IMR-90 (cell line): ENCODE results near the gene KIRREL1. TPM values are rescaled to one million over a fixed set of nuclear protein-coding genes. Genes with fewer than 3 reads are reported as not detected.

Experiments used
- ATAC-seq: fragments of 200-7000 bp; cut with Tn5 transposase; 2 replicates; pipeline ENCODE4 v1.9.1; 2020; ENCODE audit warnings: low read depth, mild to moderate bottlenecking, moderate library complexity
- BruUV-seq: library from RNA; stranded (reverse); fragments of 400-500 nt; replicated peaks from 2 replicates; lab custom pipeline; 2021; lab: Mats Ljungman, UMichigan
- CTCF ChIA-PET: fragments of 300-600 bp; formaldehyde crosslinking; extraction: SDS; loops from one replicate; lab custom pipeline; 2021; ENCODE audit warnings: antibody characterized with exemption; lab: Yijun Ruan, JAX
- POLR2A ChIA-PET: fragments of 300-600 bp; sonication (Branson Sonifier 250); formaldehyde crosslinking; loops from one replicate; lab custom pipeline; 2022; ENCODE audit warnings: antibody characterized with exemption; ENCODE audit not compliant: unreplicated experiment; lab: Charles Lee
- DNase-seq: peaks from one replicate; pipeline ENCODE4 v3.0.0; 2013
- H2AFZ ChIP-seq: replicated peaks from 2 replicates; pipeline ENCODE3; 2013; ENCODE audit warnings: low read length, mild to moderate bottlenecking; ENCODE audit not compliant: poor library complexity
- H2AK5ac ChIP-seq: 2 replicates; pipeline ENCODE4 v1.6.1; 2013; ENCODE audit warnings: low read depth, low read length, inconsistent platforms
- H2AK9ac ChIP-seq: replicated peaks from 2 replicates; pipeline ENCODE3; 2013; ENCODE audit warnings: mild to moderate bottlenecking, low read depth, low read length, moderate library complexity; ENCODE audit not compliant: poor library complexity
- H2BK120ac ChIP-seq: 2 replicates; pipeline ENCODE4 v1.6.1; 2013; ENCODE audit warnings: low read depth, low read length, inconsistent platforms
- H2BK15ac ChIP-seq: 3 replicates; pipeline ENCODE4 v1.6.1; 2013; ENCODE audit warnings: low read depth, low read length, inconsistent platforms
- H2BK20ac ChIP-seq: 2 replicates; pipeline ENCODE4 v1.6.1; 2013; ENCODE audit warnings: low read depth, mild to moderate bottlenecking, inconsistent platforms, low read length, moderate library complexity
- H2BK5ac ChIP-seq: 2 replicates; pipeline ENCODE4 v1.6.1; 2013; ENCODE audit warnings: mild to moderate bottlenecking, low read depth, low read length, inconsistent platforms; ENCODE audit not compliant: poor library complexity, severe bottlenecking
- H3K14ac ChIP-seq: replicated peaks from 2 replicates; pipeline ENCODE4 v1.6.1; 2013; ENCODE audit warnings: low read depth, low read length, inconsistent platforms
- H3K18ac ChIP-seq: 2 replicates; pipeline ENCODE4 v1.6.1; 2013; ENCODE audit warnings: low read depth, low read length, control low read depth
- H3K23ac ChIP-seq: 2 replicates; pipeline ENCODE4 v1.6.1; 2013; ENCODE audit warnings: low read depth, low read length, inconsistent platforms
- H3K27ac ChIP-seq: 2 replicates; pipeline ENCODE4 v1.5.1; 2013; ENCODE audit warnings: mild to moderate bottlenecking, control low read depth, low read length; ENCODE audit not compliant: insufficient read depth
- H3K27me3 ChIP-seq: 2 replicates; pipeline ENCODE4 v1.6.1; 2013; ENCODE audit warnings: low read length; ENCODE audit not compliant: control insufficient read depth, insufficient read depth
- H3K36me3 ChIP-seq: 2 replicates; pipeline ENCODE4 v1.6.1; 2013; ENCODE audit warnings: low read length, mixed read lengths; ENCODE audit not compliant: control insufficient read depth, insufficient read depth
- H3K4ac ChIP-seq: 2 replicates; pipeline ENCODE4 v1.6.1; 2013; ENCODE audit warnings: low read depth, low read length, inconsistent platforms
- H3K4me1 ChIP-seq: 2 replicates; pipeline ENCODE4 v1.6.1; 2013; ENCODE audit warnings: low read length, mixed read lengths; ENCODE audit not compliant: control insufficient read depth, insufficient read depth
- H3K4me2 ChIP-seq: 2 replicates; pipeline ENCODE4 v1.6.1; 2013; ENCODE audit warnings: low read depth, mild to moderate bottlenecking, control low read depth, low read length, moderate library complexity
- H3K4me3 ChIP-seq: 2 replicates; pipeline ENCODE4 v1.5.1; 2013; ENCODE audit warnings: low read depth, mild to moderate bottlenecking, control low read depth, low read length, moderate library complexity; ENCODE audit not compliant: insufficient read depth
- H3K56ac ChIP-seq: 2 replicates; pipeline ENCODE4 v1.6.1; 2013; ENCODE audit warnings: low read length, inconsistent platforms; ENCODE audit not compliant: insufficient read depth; ENCODE audit errors: extremely low read depth
- H3K79me1 ChIP-seq, 2 experiments: 2 replicates each; pipeline ENCODE4 v1.6.1; 2013; ENCODE audit warnings: low read length in 2 of 2, inconsistent platforms in 1 of 2, low read depth in 1 of 2
- H3K9ac ChIP-seq: 2 replicates; pipeline ENCODE4 v1.6.1; 2013; ENCODE audit warnings: low read depth, low read length, control low read depth
- H3K9me1 ChIP-seq: 2 replicates; pipeline ENCODE4 v1.6.1; 2013; ENCODE audit warnings: low read length, inconsistent platforms; ENCODE audit not compliant: insufficient read depth
- H3K9me3 ChIP-seq: 2 replicates; pipeline ENCODE4 v1.6.1; 2013; ENCODE audit warnings: low read length; ENCODE audit not compliant: control insufficient read depth, insufficient read depth
- H4K20me1 ChIP-seq: 2 replicates; pipeline ENCODE4 v1.6.1; 2013; ENCODE audit warnings: low read length, inconsistent platforms; ENCODE audit not compliant: insufficient read depth
- H4K5ac ChIP-seq: 2 replicates; pipeline ENCODE4 v1.6.1; 2013; ENCODE audit warnings: mild to moderate bottlenecking, low read depth, low read length, control low read depth
- H4K8ac ChIP-seq, 2 experiments: 2 replicates each; pipeline ENCODE4 v1.6.1; 2013; ENCODE audit warnings: low read depth in 2 of 2, low read length in 2 of 2, control low read depth in 1 of 2, inconsistent platforms in 1 of 2
- H4K91ac ChIP-seq: 2 replicates; pipeline ENCODE4 v1.6.1; 2013; ENCODE audit warnings: low read depth, low read length, inconsistent platforms; ENCODE audit not compliant: insufficient read depth
- BHLHE40 ChIP-seq: fragments of 150-350 bp; IDR thresholded peaks from 2 replicates; pipeline ENCODE4 v1.6.1; 2016; ENCODE audit warnings: mild to moderate bottlenecking, low read depth, low read length
- WGBS, 2 experiments: methylation state at CpG; one replicate each; pipeline versions ENCODE4 v1.1.5 to v1.1.7; 2013; ENCODE audit warnings: missing lambda C conversion rate in 2 of 2; ENCODE audit not compliant: insufficient read length in 1 of 2; ENCODE audit errors: extremely low coverage in 2 of 2; 5-methylcytosine and 5-hydroxymethylcytosine counted together
- dilution Hi-C: fragments of 300-500 bp; cut with HindIII; formaldehyde crosslinking; loops from one replicate; pipeline ENCODE4 v1.14.3; 2018; ENCODE audit warnings: low sequenced_read_pairs; ENCODE audit not compliant: unreplicated experiment
- in situ Hi-C: fragments of 300-500 bp; cut with MboI; formaldehyde crosslinking; loops from 3 replicates; pipeline ENCODE4 v1.14.3; 2019; ENCODE audit warnings: low sequenced_read_pairs, inconsistent platforms, mixed read lengths
- intact Hi-C: fragments of 100-400 bp; cut with micrococcal nuclease; formaldehyde crosslinking; loops from 2 replicates; pipeline ENCODE4 v1.10.0; 2022
- polyA plus RNA-seq, 3 experiments: library from polyadenylated mRNA; depleted of rRNA; stranded (reverse); fragments of >200 nt; gene quantifications; 2 replicates each; pipeline ENCODE4 v1.2.3, GENCODE V29; 2012; ENCODE audit warnings: low replicate concordance in 1 of 3
- total RNA-seq: library from RNA; depleted of rRNA; stranded (reverse); fragments of >200 nt; gene quantifications from 2 replicates; pipeline ENCODE4 v1.2.3, GENCODE V29; 2012

KIRREL1 gene
- total and polyA plus RNA-seq, 2 of the 4 experiments (the other 2 are of a cell fraction) = 58.1 to 64.7 TPM

DNA sequence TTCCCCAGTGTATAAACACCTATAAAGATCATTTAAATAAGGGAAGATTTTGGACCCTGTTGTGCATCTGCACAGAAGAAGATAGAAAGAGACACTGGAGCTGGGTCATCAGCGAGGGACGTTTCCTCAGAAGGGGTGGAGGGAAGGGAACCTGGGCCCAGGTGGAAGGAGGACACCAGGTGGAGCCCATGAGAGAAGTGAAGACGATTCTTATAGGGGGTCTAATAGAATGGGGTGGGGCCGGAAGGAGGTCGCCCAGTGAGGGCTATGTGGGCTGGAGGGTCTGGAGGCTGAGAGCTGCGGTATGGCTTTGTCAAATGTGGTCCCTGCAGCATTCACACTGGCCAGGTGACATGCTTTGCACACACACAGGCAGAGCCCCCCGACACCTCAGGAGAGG lies 13.7 kb downstream of the KIRREL1 start:
- Histone ChIP-seq H3K4ac (peak overlapping the region; percentile 99), H2AK5ac (peak overlapping the region; percentile 66; the same call in 1 of the 2 replicates), H3K9ac (peak overlapping the region; percentile 37), H3K79me1 (peaks cover 23 to 84% of the 10 kb centered on the region in 2 experiments), H3K4me1 (peaks cover 73% of the 10 kb centered on the region), H2BK120ac (peak overlapping the region; percentile 62; the same call in 1 of the 2 replicates), H3K23ac (peak overlapping the region; percentile 81), H3K18ac (peak overlapping the region; percentile 61; the same call in 1 of the 2 replicates), H2BK5ac (peak overlapping the region; percentile 100), H3K4me3 (no peak overlapping the region), H2AK9ac (no peak overlapping the region), H4K8ac (peak overlapping the region; percentile 32 to 89; a peak in 3 of 4 replicates), H3K36me3 (peaks cover 3% of the 10 kb centered on the region; the same call in 1 of the 2 replicates), H4K20me1 (peaks cover 27% of the 10 kb centered on the region), H3K27me3 (no peaks in the 10 kb centered on the region), H2BK15ac (0 out of 3 replicates have a peak overlapping the region, but pooled peaks have one; percentile 11), H3K4me2 (peak overlapping the region; percentile 48; the same call in 1 of the 2 replicates), H2AFZ (no peak overlapping the region), H2BK20ac (no peak overlapping the region), H4K5ac (peak overlapping the region; percentile 14), H4K91ac (peak overlapping the region; percentile 56; the same call in 1 of the 2 replicates), H3K27ac (peak overlapping the region; percentile 99), H3K9me1 (peaks cover 42% of the 10 kb centered on the region), H3K14ac (peak overlapping the region; percentile 15; the same call in 1 of the 2 replicates), H3K9me3 (no peaks in the 10 kb centered on the region), H3K56ac (no peak overlapping the region)
- no peak for TF ChIP-seq BHLHE40
- in situ Hi-C loops (no loop called here), intact Hi-C loops (no loop called here), dilution Hi-C loops (no loop called here)
- ChIA-PET POLR2A (no interaction called here), CTCF (interaction anchor here (0.9 kb wide), 1 partner anchor 38 kb away, joined by 3 read pairs; no protein-coding TSS in a partner anchor)
- BruUV-seq = no TSS peak
- WGBS, 2 experiments = 88% methylated on average over 2 of the region's 7 CpGs; no CpG with 5 or more reads in 1 of the 2 experiments
- DNase-seq = no peak
- ATAC-seq = no peak
